A549 (cell line): Measurements from ENCODE around the gene LSM4.

Experiments
- CHD2 ChIP-seq: fragments of 150-350 bp; IDR thresholded peaks from 2 replicates; pipeline ENCODE4 v1.6.1; 2014; ENCODE audit warnings: low read length; ENCODE audit not compliant: partially characterized antibody
- CTCF ChIP-seq: fragments of >200 bp; sonication (Bioruptor Twin); formaldehyde crosslinking; IDR thresholded peaks from 3 replicates; pipeline ENCODE4 v1.5.1; 2016
- FOXS1 ChIP-seq: fragments of 250-450 bp; sonication (Bioruptor Pico); IDR thresholded peaks from 2 replicates; pipeline ENCODE4 v1.5.0; 2020; ENCODE audit warnings: mild to moderate bottlenecking, moderate library complexity
- PBX3 ChIP-seq: IDR thresholded peaks from 2 replicates; pipeline ENCODE4 v1.6.1; 2012
- POLR2A ChIP-seq: IDR thresholded peaks from 2 replicates; pipeline ENCODE4 v1.6.1; 2012; ENCODE audit warnings: mild to moderate bottlenecking, low read length
- ZSCAN20 ChIP-seq: fragments of 250-450 bp; sonication (Bioruptor Pico); IDR thresholded peaks from 2 replicates; pipeline ENCODE4 v1.8.0; 2022; ENCODE audit warnings: mild to moderate bottlenecking, moderate library complexity

- TF ChIP-seq PBX3 (no peak), CHD2 (no peak), CTCF (no peak), FOXS1 (CRISPR knock-in tag) (no peak), POLR2A (no peak), ZSCAN20 (no peak)
These were observed 3.2 kb downstream of the LSM4 start for GRCh38 chr19:18319591-18320135.
